ENCODE measurements around the gene TYRO3.
"Not testable (repeated sequence)": the region's sequence is repeated elsewhere in the genome, so short reads cannot be mapped to it uniquely, and the experiment has no call there.

Gene TYRO3

DNA sequence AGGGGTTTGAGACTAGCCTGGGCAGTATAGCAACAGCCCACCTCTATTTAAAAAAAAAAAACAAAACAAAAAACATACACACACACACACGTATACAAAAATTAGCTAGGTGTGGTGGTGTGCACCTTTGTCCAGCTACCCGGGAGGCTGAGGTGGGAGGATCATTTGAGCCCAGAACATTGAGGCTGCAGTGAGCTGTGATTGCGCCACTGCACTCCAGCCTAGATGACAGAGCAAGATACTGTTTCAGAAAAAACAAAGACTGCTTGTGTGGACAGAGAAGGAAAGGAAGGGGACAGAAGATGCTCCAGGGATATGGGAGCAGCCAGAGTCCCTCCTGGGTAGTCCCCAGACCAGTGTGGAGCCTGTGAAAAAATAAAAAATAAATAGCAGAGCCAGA, 12.9 kb downstream of the TYRO3 start:
- DNase-seq (ENCODE audit: insufficient read length, low spot score) (no peak), FAIRE-seq (no peak)

DNA sequence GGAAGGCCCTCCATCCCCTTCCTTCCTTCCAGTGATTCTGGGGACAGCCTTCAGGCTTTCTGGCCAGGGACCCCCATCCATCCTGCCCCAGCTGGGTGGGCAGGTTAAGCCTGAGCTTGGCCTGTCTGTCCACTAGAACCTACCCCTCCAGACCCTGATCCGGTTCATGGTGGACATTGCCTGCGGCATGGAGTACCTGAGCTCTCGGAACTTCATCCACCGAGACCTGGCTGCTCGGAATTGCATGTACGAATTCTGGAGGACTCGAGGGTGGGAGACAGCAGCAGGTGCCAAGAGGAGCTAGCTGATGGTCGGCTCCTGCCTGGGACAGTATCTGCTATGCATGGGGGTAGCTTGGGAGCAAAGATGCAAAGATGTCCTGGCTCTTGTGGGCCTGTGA, 13.9 kb downstream of the TYRO3 start:
- DNase-seq (ENCODE audit: insufficient read length, low spot score) (no peak), FAIRE-seq (no peak)

GRCh38 chr15:41573396-41573795, 14.4 kb downstream of the TYRO3 start:
- DNase-seq (ENCODE audit: insufficient read length, low spot score), result no peak
- no peak for FAIRE-seq

GRCh38 chr15:41574158-41574557, 15.1 kb downstream of the TYRO3 start:
- DNase-seq (ENCODE audit: insufficient read length, low spot score), result no peak
- FAIRE-seq, result no peak

DNA sequence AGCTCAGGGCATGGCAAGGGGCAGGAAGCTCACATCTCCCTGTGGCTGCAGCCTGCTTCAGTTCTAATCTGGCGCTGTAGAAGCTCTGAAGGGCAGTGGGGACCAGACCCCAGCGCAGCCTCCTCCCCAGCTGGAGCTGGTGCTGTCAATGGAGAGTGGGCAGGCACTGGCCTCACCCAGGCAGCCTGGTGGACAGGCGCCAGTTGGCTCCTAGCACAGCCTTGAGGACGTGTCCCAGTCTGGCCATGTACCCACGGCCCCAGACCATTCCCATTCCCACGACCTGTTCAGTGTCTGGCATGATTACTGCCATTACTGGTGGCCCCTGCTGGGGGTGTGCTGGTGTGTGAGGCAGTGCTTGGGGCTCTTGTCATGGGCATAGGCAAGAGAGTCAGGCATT, 16.3 kb downstream of the TYRO3 start:
- DNase-seq (ENCODE audit: insufficient read length, low spot score) (no peak), FAIRE-seq (no peak)

GRCh38 chr15:41577863-41578735, 19.1 kb downstream of the TYRO3 start:
- no peak for FAIRE-seq

DNA sequence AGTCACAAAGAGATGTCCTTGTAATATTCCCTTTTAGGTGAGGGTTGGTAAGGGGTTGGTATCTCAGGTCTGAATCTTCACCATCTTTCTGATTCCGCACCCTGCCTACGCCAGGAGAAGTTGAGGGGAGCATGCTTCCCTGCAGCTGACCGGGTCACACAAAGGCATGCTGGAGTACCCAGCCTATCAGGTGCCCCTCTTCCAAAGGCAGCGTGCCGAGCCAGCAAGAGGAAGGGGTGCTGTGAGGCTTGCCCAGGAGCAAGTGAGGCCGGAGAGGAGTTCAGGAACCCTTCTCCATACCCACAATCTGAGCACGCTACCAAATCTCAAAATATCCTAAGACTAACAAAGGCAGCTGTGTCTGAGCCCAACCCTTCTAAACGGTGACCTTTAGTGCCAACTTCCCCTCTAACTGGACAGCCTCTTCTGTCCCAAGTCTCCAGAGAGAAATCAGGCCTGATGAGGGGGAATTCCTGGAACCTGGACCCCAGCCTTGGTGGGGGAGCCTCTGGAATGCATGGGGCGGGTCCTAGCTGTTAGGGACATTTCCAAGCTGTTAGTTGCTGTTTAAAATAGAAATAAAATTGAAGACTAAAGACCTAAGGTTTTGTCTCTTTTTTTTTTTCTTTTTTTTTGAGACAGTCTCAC, 19.8 kb downstream of the TYRO3 start:
- DNase-seq (ENCODE audit: insufficient read length, low spot score) (no peak), FAIRE-seq (no peak)

More at GRCh38 chr15:41577863-41578735, 19.1 kb downstream of the TYRO3 start:
- DNase-seq (ENCODE audit: insufficient read length, low spot score), result no peak

DNA sequence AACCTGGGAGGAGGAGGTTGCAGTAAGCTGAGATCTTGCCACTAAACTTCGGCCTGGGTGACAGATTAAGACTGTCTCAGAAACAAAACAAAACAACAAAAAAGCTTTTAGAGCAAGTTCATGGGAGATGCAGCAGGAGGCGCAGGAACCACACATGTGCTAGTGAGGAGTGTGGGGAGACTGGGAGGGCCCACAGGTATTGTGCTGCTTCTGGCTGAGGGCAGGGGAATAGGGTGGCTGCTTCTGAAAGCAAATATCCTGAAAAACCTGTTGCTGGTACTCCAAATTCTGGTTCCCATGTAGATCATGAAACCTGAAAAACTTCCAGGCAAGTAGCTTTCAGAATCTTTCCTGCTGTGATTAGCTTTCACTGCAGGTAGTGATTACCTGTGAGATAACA, 22.1 kb downstream of the TYRO3 start:
- no peak for FAIRE-seq
- no peak for DNase-seq (ENCODE audit: insufficient read length, low spot score)

DNA sequence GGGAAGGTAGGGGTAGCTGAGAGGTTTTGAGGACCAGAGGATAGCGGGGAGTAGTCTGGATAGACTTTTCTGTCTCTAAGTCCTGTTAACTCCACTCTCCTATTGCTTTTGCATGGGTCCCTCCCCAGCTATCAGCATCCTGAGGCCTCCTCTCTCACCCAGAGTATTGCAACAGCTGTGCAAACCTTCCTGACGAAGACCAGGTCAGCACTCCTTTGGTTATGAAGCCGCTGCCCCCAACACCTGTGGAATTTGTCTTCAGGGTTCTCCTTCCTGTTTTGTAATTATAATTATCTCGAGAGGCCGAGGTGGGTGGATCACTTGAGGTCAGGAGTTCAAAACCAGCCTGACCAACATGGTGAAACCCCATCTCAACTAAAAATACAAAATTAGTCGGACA, 24.8 kb downstream of the TYRO3 start:
- FAIRE-seq (no peak), DNase-seq (ENCODE audit: insufficient read length, low spot score) (no peak)

DNA sequence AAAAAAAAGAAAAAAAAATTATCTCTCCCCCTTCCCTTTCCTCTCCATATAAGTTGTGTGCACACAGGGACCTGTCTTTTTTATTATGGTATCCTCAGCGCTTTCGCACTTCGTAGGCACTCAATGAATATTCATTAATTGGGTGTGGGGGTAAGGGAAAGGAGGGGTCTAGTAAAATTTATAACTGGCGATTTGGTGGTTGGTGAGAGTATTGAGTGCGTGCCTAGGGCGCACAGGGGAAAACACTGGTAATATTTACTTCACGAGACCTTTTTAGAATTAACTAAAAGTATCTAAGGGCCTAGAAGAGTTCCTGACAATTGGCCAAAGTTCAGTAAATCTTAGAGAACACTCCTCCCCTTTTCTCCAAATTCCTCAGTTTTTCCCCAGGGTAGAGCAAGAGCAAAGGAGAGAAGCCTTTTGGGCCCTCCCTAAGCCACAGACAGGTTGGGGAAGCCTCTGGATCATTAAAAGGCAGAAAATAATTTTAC, 25.7 kb downstream of the TYRO3 start:
- FAIRE-seq, result no peak
- no peak for DNase-seq (ENCODE audit: insufficient read length, low spot score)

- DNase-seq (ENCODE audit: insufficient read length, low spot score) (no peak), FAIRE-seq (no peak)
Observed at GRCh38 chr15:41585127-41586047, 26.4 kb downstream of the TYRO3 start.

DNA sequence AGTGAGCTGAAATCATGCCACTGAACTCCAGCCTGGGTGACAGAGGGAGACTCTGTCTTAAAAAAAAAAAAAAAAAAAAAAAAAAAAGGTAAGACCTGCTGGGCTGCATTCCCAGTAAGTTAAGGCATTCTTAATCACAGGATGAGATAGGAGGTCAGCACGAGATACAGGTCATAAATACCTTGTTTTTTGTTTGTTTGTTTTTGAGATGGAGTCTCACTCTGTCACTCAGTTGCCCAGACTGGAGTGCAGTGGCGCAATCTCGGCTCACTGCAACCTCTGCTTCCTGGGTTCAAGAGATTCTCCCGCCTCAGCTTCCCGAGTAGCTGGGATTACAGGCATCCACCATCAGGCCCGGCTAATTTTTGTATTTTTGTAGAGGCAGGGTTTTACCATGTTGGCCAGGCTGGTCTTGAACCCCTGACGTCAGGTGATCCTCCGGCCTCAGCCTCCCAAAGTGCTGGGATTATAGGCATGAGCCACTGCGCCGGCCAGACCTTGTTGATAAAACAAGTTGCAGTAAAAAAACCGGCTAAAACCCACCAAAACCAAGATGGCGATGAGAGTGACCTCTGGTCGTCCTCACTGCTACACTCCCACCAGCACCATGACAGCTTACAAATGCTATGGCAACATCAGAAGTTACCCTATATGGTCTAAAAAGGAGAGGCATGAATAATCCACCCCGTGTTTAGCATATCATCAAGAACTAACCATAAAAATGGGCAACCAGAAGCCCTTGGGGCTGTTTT, 27.7 kb downstream of the TYRO3 start:
- not testable (repeated sequence) for FAIRE-seq; DNase-seq (ENCODE audit: insufficient read length, low spot score)

- not testable (repeated sequence) for DNase-seq (ENCODE audit: insufficient read length, low spot score); FAIRE-seq
Observed at GRCh38 chr15:41589018-41589417, 30.0 kb downstream of the TYRO3 start.

DNA sequence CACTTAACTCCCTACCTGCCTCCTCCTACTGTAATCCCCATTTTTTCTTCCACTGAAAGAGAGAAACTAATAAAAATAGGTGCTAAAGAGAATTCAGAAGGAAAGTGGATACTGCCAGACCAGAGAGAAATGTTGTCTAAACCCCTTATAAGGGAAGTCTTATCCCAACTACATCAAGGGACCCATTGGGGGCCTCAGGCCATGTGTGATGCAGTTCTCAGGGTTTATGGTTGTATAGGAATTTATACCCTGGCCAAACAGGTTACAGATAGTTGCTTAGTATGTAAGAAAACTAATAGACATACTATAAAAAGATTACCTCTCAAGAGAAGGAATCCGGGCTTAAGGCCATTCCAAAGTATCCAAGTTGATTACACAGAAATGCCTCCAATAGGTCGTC, 30.6 kb downstream of the TYRO3 start:
- DNase-seq (ENCODE audit: insufficient read length, low spot score); FAIRE-seq: not testable (repeated sequence)

GRCh38 chr15:41591217-41591616, 32.2 kb downstream of the TYRO3 start:
- not testable (repeated sequence) for FAIRE-seq; DNase-seq (ENCODE audit: insufficient read length, low spot score)

- not testable (repeated sequence) for DNase-seq (ENCODE audit: insufficient read length, low spot score); FAIRE-seq
Observed at GRCh38 chr15:41592718-41593117, 33.7 kb downstream of the TYRO3 start.

GRCh38 chr15:41594801-41595746, 36.1 kb downstream of the TYRO3 start:
- no peak for FAIRE-seq
- DNase-seq (ENCODE audit: insufficient read length, low spot score), result no peak

DNA sequence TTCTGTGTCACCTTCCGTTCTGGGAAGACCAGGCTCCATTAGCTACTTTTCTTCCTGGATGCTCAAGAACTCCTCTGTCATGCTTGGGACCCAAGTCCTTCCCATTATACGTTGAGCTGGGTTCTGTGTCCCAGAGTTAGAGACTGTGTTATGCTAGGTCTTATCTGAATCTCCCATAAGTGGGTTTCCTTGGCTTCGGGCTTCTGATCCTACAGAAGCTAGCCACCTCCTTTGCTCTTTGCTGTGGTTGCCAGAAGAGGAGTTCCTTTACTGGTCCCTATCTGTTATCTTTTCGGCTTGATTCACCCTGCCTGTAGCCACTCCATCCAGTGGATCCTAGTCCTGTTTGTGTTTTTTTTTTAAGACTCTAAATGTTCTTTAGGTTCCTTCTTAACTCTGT, 38.0 kb downstream of the TYRO3 start:
- DNase-seq (ENCODE audit: insufficient read length, low spot score), result no peak
- no peak for FAIRE-seq

DNA sequence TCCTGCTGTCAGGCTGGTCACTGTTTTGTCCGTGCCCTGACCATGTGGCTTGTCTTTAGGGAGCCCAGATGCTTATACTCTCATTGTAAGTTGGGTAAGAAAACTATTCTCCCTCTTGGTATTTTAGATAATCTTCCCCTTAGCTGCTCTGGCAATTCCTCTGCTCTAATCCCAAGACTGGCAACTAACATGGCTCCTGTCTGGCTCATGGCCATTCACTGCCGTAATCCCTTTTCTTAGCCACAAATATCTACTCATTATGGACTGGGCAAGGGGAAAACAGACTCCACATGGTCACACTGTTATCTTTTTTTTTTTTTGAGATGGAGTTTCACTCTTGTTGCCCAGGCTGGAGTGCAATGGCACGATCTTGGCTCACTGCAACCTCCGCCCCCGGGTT, 38.8 kb downstream of the TYRO3 start:
- no peak for DNase-seq (ENCODE audit: insufficient read length, low spot score)
- FAIRE-seq, result no peak
